ENCODE measurements around the gene DNAH3. TPM values are rescaled to one million over a fixed set of nuclear protein-coding genes. Genes with fewer than 3 reads are reported as not detected.

DNAH3 gene
- total and polyA plus RNA-seq, 2 of the 8 experiments (the other 6 are each of a cell fraction or from before 2014, with no cell fraction given): 0.57 to 0.71 TPM

- no peak overlapping the region for H2BK5ac ChIP-seq (ENCODE audit: low read depth, low read length)
- no peaks in the 10 kb centered on the region for H3K23me2 ChIP-seq (ENCODE audit: low read depth, low read length)
- no peak overlapping the region for H3K4ac ChIP-seq (replicated peaks; ENCODE audit: insufficient read length, low read depth, low read length)
- no peaks in the 10 kb centered on the region for H3K9me3 ChIP-seq (ENCODE audit: insufficient read depth in 2 of 2, low read depth in 1 of 2, low read length in 1 of 2)
- POLR2A ChIA-PET (ENCODE audit: partially characterized antibody): no interaction called here
- no peak overlapping the region for H2BK20ac ChIP-seq (ENCODE audit: low read length)
- no peak overlapping the region for H4K91ac ChIP-seq (replicated peaks; ENCODE audit: insufficient read length, low read length)
- no peaks in the 10 kb centered on the region for H3K36me3 ChIP-seq (ENCODE audit: control insufficient read depth in 2 of 4, insufficient read depth in 4 of 4, low read length in 3 of 4)
- WGBS, 2 experiments (ENCODE audit: extremely low coverage in 1 of 2, insufficient coverage in 1 of 2, insufficient read length in 1 of 2, insufficient replicate concordance in 2 of 2, low coverage in 1 of 2, low lambda C conversion rate in 2 of 2, missing lambda C conversion rate in 1 of 2): 90% methylated on average over 7 of the region's 7 CpGs; no CpG with 5 or more reads in 1 of the 2 experiments
- H3K23ac ChIP-seq (ENCODE audit: insufficient read length): no peak overlapping the region
- H3K4me1 ChIP-seq (replicated peaks in 1 of 4; ENCODE audit: control insufficient read depth in 3 of 4, insufficient read depth in 4 of 4, low read length in 3 of 4): no peaks in the 10 kb centered on the region
- no peaks in the 10 kb centered on the region for H4K20me1 ChIP-seq (replicated peaks in 1 of 2; ENCODE audit: control insufficient read depth in 1 of 2, insufficient read depth in 2 of 2, low read length in 2 of 2)
- H3K79me2 ChIP-seq (ENCODE audit: control insufficient read depth in 1 of 2, insufficient read depth in 2 of 2, low read length in 2 of 2): no peaks in the 10 kb centered on the region
- no peak overlapping the region for H2BK12ac ChIP-seq (ENCODE audit: low read depth, low read length)
- no peak overlapping the region for H3K14ac ChIP-seq (ENCODE audit: insufficient read length)
- DNase-seq (ENCODE audit: low read depth in 1 of 2, low spot score in 2 of 2) (no peak), FAIRE-seq (no peak)
- H3K4me2 ChIP-seq (ENCODE audit: insufficient read depth in 1 of 2, low read depth in 2 of 2, low read length in 2 of 2): no peak overlapping the region
- no peak overlapping the region for H3K9ac ChIP-seq (replicated peaks in 1 of 4; ENCODE audit: extremely low read depth in 1 of 4, low read depth in 3 of 4, low read length in 3 of 4)
- H2BK15ac ChIP-seq (ENCODE audit: low read length): no peak overlapping the region
- no peak overlapping the region for H2AFZ ChIP-seq (ENCODE audit: low read length)
- no peak overlapping the region for H4K5ac ChIP-seq (ENCODE audit: insufficient read length, low read depth, low read length)
- no peaks in the 10 kb centered on the region for H3K79me1 ChIP-seq (ENCODE audit: low read depth, low read length)
- H3K4me3 ChIP-seq (ENCODE audit: extremely low read depth in 1 of 4, insufficient read depth in 2 of 4, low read depth in 3 of 4, low read length in 4 of 4): no peak overlapping the region
- CTCF ChIA-PET (ENCODE audit: partially characterized antibody): interaction anchor here (1.0 to 2.0 kb wide), 4 partner anchors 8 to 227 kb away, joined by 3 to 5 read pairs (median 3); no protein-coding TSS in a partner anchor
- H3K27ac ChIP-seq (ENCODE audit: low read depth, low read length): no peak overlapping the region
- H2AK5ac ChIP-seq (ENCODE audit: low read depth, low read length): no peak overlapping the region
- no peak overlapping the region for H3K18ac ChIP-seq (ENCODE audit: extremely low read depth, low read length)
- H4K8ac ChIP-seq (ENCODE audit: extremely low read depth, insufficient read depth, low read length): no peak overlapping the region; the same call in 1 of the 2 replicates
- no peak overlapping the region for H2BK120ac ChIP-seq (replicated peaks; ENCODE audit: low read depth, low read length)
- no peak for TF ChIP-seq CBX8 (IDR thresholded peaks at IDR 0.05; ENCODE audit: borderline replicate concordance, low read depth, low read length)
- no peak for TF ChIP-seq SIRT6 (IDR thresholded peaks at IDR 0.05; ENCODE audit: low read length)
- TF ChIP-seq BRCA1 (IDR thresholded peaks at IDR 0.05; ENCODE audit: low read depth, low read length): no peak
- H3K27me3 ChIP-seq (replicated peaks in 1 of 4; ENCODE audit: control insufficient read depth in 3 of 4, extremely low read depth in 1 of 4, insufficient read depth in 3 of 4, low read length in 3 of 4): no peaks in the 10 kb centered on the region
- H3K56ac ChIP-seq (replicated peaks; ENCODE audit: insufficient read length, low read depth, low read length): no peak overlapping the region
These were observed 75.4 kb downstream of the DNAH3 start for GRCh38 chr16:21075252-21075651.

Measured in H1 (cell line).